GM19043 (cell line): ENCODE data around the gene LRRFIP2.
A peak's percentile ranks its signal among the peaks of the same experiment; 100 is the strongest.
"Not testable (repeated sequence)": the region's sequence is repeated elsewhere in the genome, so short reads cannot be mapped to it uniquely, and the experiment has no call there.

Source experiments
- ATAC-seq: cut with Tn5 transposase; IDR thresholded peaks from one replicate; pipeline ENCODE4 v1.9.1; 2021; ENCODE audit warnings: low read depth; ENCODE audit not compliant: unreplicated experiment

LRRFIP2 gene

GRCh38 chr3:37189109-37189508 is 14.7 kb upstream of the LRRFIP2 start:
- no peak for ATAC-seq

- no peak for ATAC-seq
These were observed 9.6 kb upstream of the LRRFIP2 start for GRCh38 chr3:37183976-37184375.

- no peak for ATAC-seq
These were observed 9.0 kb upstream of the LRRFIP2 start for GRCh38 chr3:37183375-37183831.

- no peak for ATAC-seq
These were observed 8.4 kb upstream of the LRRFIP2 start for GRCh38 chr3:37182816-37183215.

GRCh38 chr3:37181756-37182155 is 7.4 kb upstream of the LRRFIP2 start:
- no peak for ATAC-seq

- no peak for ATAC-seq
These were observed 5.0 kb upstream of the LRRFIP2 start for GRCh38 chr3:37179144-37179967.

- no peak for ATAC-seq
These were observed 576 bp downstream of the LRRFIP2 start for GRCh38 chr3:37173806-37174205.

GRCh38 chr3:37171144-37171543 is 3.2 kb downstream of the LRRFIP2 start:
- no peak for ATAC-seq

- ATAC-seq: no peak
These were observed 3.9 kb downstream of the LRRFIP2 start for GRCh38 chr3:37170513-37170912.

- no peak for ATAC-seq
These were observed 4.3 kb downstream of the LRRFIP2 start for GRCh38 chr3:37170060-37170459.

- ATAC-seq: no peak
These were observed 5.5 kb downstream of the LRRFIP2 start for GRCh38 chr3:37168896-37169295.

- peak; percentile 37 for ATAC-seq
These were observed 10.9 kb downstream of the LRRFIP2 start for GRCh38 chr3:37163262-37164015.

GRCh38 chr3:37162501-37163245 is 11.7 kb downstream of the LRRFIP2 start:
- peak; percentile 74 for ATAC-seq

GRCh38 chr3:37161351-37161750 is 13.0 kb downstream of the LRRFIP2 start:
- no peak for ATAC-seq

- ATAC-seq: no peak
These were observed 18.6 kb downstream of the LRRFIP2 start for GRCh38 chr3:37155782-37156181.

- ATAC-seq: no peak
These were observed 19.6 kb downstream of the LRRFIP2 start for GRCh38 chr3:37154668-37155314.

GRCh38 chr3:37150621-37151020 is 23.8 kb downstream of the LRRFIP2 start:
- no peak for ATAC-seq

- no peak for ATAC-seq
These were observed 25.1 kb downstream of the LRRFIP2 start for GRCh38 chr3:37149257-37149656.

GRCh38 chr3:37148208-37148607 is 26.2 kb downstream of the LRRFIP2 start:
- no peak for ATAC-seq

- no peak for ATAC-seq
These were observed 26.7 kb downstream of the LRRFIP2 start for GRCh38 chr3:37147666-37148065.

- ATAC-seq: not testable (repeated sequence)
These were observed 27.5 kb downstream of the LRRFIP2 start for GRCh38 chr3:37146927-37147326.
